Upper lobe of right lung (tissue), 1 donor: ENCODE data around the gene TAF3. TPM values are rescaled to one million over a fixed set of nuclear protein-coding genes. Genes with fewer than 3 reads are reported as not detected.
A peak's percentile ranks its signal among the peaks of the same experiment; 100 is the strongest.

Source experiments
- ATAC-seq: fragments of 200-7000 bp; cut with Tn5 transposase; one replicate; pipeline ENCODE4 v1.9.1; 2020; ENCODE audit warnings: mild to moderate bottlenecking, moderate library complexity
- DNase-seq: peaks from one replicate; pipeline ENCODE4 v3.0.0-alpha.2; 2020
- H3K27ac ChIP-seq: fragments of 200-600 bp; one replicate; pipeline ENCODE4 v1.8.0; 2022
- H3K27me3 ChIP-seq: fragments of 200-600 bp; one replicate; pipeline ENCODE4 v1.8.0; 2022; ENCODE audit warnings: mild to moderate bottlenecking
- H3K36me3 ChIP-seq: fragments of 200-600 bp; one replicate; pipeline ENCODE4 v1.8.0; 2022
- H3K4me1 ChIP-seq: fragments of 200-600 bp; one replicate; pipeline ENCODE4 v1.8.0; 2022
- H3K4me3 ChIP-seq: fragments of 200-600 bp; one replicate; pipeline ENCODE4 v1.8.0; 2022; ENCODE audit warnings: mild to moderate bottlenecking
- H3K9me3 ChIP-seq: fragments of 200-600 bp; one replicate; pipeline ENCODE4 v1.8.0; 2022
- CTCF ChIP-seq: fragments of 200-600 bp; IDR thresholded peaks from one replicate; pipeline ENCODE4 v1.8.0; 2022; ENCODE audit warnings: antibody characterized with exemption
- intact Hi-C: fragments of 100-400 bp; cut with DNase I; formaldehyde crosslinking; loops from one replicate; pipeline ENCODE4 v1.11.0; 2022
- total RNA-seq: library from RNA; stranded (reverse); fragmentation: NEBNext Ultra II Directional; extraction: Animal tissue kit (Norgen Biotek cat#: 25700); gene quantifications from one replicate; pipeline ENCODE4 v1.2.1, GENCODE V29; 2021
- donor health status: DM: no; HTN: yes; CAD: no; lungs with severe emphysema.

Gene TAF3
- total RNA-seq, 1 donor from 2014 or later, result 11.8 TPM

GRCh38 chr10:8057636-8058273 is 239.4 kb downstream of the TAF3 start:
- Histone ChIP-seq H3K4me3 (peak overlapping the region; percentile 55), H3K27ac (peak overlapping the region; percentile 65), H3K27me3 (peaks cover 67% of the 10 kb centered on the region), H3K9me3 (no peaks in the 10 kb centered on the region), H3K4me1 (peaks cover 24% of the 10 kb centered on the region), H3K36me3 (no peaks in the 10 kb centered on the region)
- no peak for DNase-seq
- TF ChIP-seq CTCF, result no peak
- ATAC-seq, result no peak
- intact Hi-C loops, result no loop called here

DNA sequence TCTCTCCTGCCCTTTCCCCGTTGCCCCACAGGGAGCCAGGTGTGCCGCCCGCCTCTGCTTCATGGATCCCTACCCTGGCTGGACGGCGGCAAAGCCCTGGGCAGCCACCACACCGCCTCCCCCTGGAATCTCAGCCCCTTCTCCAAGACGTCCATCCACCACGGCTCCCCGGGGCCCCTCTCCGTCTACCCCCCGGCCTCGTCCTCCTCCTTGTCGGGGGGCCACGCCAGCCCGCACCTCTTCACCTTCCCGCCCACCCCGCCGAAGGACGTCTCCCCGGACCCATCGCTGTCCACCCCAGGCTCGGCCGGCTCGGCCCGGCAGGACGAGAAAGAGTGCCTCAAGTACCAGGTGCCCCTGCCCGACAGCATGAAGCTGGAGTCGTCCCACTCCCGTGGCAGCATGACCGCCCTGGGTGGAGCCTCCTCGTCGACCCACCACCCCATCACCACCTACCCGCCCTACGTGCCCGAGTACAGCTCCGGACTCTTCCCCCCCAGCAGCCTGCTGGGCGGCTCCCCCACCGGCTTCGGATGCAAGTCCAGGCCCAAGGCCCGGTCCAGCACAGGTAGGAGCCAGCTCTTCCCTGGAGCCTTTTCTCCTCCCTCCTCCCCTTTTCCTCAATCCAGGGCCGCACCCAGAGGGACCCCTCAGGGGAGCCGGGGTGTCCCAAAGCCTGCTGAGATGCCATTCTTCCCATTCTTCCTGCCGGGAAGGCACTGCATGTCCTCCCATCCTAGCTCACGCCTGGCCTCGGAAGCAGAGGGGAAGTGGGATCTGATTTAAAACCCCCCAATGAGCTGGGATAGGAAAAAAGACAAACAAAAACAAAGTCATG is 240.2 kb downstream of the TAF3 start:
- intact Hi-C loops, result no loop called here
- TF ChIP-seq CTCF, result no peak
- Histone ChIP-seq H3K27me3 (peaks cover 64% of the 10 kb centered on the region), H3K4me1 (peaks cover 21% of the 10 kb centered on the region), H3K27ac (peak overlapping the region; percentile 17), H3K36me3 (no peaks in the 10 kb centered on the region), H3K4me3 (no peak overlapping the region), H3K9me3 (no peaks in the 10 kb centered on the region)
- DNase-seq (no peak), ATAC-seq (no peak)

- no peaks in the 10 kb centered on the region for H3K36me3 ChIP-seq
- H3K4me1 ChIP-seq, result peaks cover 21% of the 10 kb centered on the region
- no peak for TF ChIP-seq CTCF
- intact Hi-C loops, result no loop called here
- H3K27me3 ChIP-seq, result peaks cover 64% of the 10 kb centered on the region
- no peak for DNase-seq
- peak overlapping the region; percentile 8 for H3K4me3 ChIP-seq
- H3K9me3 ChIP-seq, result no peaks in the 10 kb centered on the region
- no peak overlapping the region for H3K27ac ChIP-seq
- no peak for ATAC-seq
Measured at GRCh38 chr10:8059191-8059936, 241.1 kb downstream of the TAF3 start.

- TF ChIP-seq CTCF, result no peak
- Histone ChIP-seq H3K27me3 (peaks cover 59% of the 10 kb centered on the region), H3K4me3 (peak overlapping the region; percentile 8), H3K36me3 (no peaks in the 10 kb centered on the region), H3K9me3 (no peaks in the 10 kb centered on the region), H3K27ac (no peak overlapping the region), H3K4me1 (peaks cover 16% of the 10 kb centered on the region)
- ATAC-seq (no peak), DNase-seq (no peak)
- intact Hi-C loops, result no loop called here
Measured at GRCh38 chr10:8060010-8060703, 241.9 kb downstream of the TAF3 start.

GRCh38 chr10:8060704-8061121 is 242.4 kb downstream of the TAF3 start:
- intact Hi-C loops, result no loop called here
- no peaks in the 10 kb centered on the region for H3K9me3 ChIP-seq
- TF ChIP-seq CTCF, result no peak
- peaks cover 13% of the 10 kb centered on the region for H3K4me1 ChIP-seq
- H3K36me3 ChIP-seq, result no peaks in the 10 kb centered on the region
- H3K27me3 ChIP-seq, result peaks cover 53% of the 10 kb centered on the region
- no peak for DNase-seq
- no peak for ATAC-seq
- no peak overlapping the region for H3K27ac ChIP-seq
- H3K4me3 ChIP-seq, result peak overlapping the region; percentile 8
